ENCODE measurements around the gene DNAJC17. TPM values are rescaled to one million over a fixed set of nuclear protein-coding genes. Genes with fewer than 3 reads are reported as not detected.

The DNAJC17 gene
- total RNA-seq, 8 experiments from 2014 or later, result 20.3 to 52.5 (median 34.0) TPM

DNA sequence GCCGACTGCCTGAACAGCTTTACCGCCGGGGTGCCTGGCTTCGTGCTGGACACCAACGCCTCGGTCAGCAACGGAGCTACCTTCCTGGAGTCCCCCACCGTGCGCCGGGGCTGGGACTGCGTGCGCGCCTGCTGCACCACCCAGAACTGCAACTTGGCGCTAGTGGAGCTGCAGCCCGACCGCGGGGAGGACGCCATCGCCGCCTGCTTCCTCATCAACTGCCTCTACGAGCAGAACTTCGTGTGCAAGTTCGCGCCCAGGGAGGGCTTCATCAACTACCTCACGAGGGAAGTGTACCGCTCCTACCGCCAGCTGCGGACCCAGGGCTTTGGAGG lies 37.4 kb upstream of the DNAJC17 start:
- ATAC-seq (replicated peaks in 6 of 8), result peak in 7 of 8 experiments; percentile 15 to 49 (median 35)
- peaks cover 0 to 2% of the 10 kb centered on the region in 2 donors for H3K4me1 ChIP-seq (replicated peaks in 1 of 2)
- peak overlapping the region in 3 of 5 donors; percentile 12 to 33 (median 26) for H3K4me3 ChIP-seq
- no peak overlapping the region for H3K27ac ChIP-seq
- 0 to 33% (median 10%) methylated on average over 1 to 7 of the region's 28 CpGs; no CpG with 5 or more reads in 5 of the 10 experiments for WGBS, 10 experiments
- in situ Hi-C loops (cut with MboI; ENCODE audit: low pct_unique_long_range_greater_than_20kb in 2 of 9, low sequenced_read_pairs in 9 of 9, unreplicated experiment in 9 of 9), result no loop called here

DNA sequence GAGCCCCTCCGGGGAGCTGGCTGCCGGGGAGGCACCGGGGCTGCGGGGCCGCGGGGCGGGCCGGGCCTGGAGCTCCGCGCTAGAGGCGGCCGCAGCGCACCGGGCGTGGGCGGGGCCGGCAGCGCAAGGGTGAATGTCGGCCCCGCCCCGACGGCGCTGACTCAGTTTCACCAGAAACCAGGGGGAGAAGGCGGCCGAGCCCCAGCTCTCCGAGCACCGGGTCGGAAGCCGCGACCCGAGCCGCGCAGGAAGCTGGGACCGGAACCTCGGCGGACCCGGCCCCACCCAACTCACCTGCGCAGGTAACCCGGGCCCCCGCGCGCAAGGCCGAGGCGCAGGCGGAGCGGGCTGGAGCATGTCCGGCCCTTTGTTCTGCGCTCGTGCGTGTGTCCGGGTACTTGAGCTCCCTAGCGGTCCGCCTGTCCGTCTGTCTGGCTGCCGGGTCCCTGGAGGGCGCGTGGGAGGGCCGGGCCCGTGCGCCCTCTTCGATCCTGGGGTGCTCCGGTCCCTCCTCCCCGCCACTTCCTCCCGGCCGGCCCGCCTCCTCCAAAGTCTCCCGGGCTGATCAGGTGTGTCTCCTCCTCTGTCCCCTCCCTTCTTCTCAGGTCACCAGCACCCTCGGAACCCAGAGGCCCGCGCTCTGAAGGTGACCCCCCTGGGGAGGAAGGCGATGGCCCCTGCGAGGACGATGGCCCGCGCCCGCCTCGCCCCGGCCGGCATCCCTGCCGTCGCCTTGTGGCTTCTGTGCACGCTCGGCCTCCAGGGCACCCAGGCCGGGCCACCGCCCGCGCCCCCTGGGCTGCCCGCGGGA lies 36.8 kb upstream of the DNAJC17 start, which contains the start of gene SPINT1:
Gene SPINT1, plus strand, starts transcription at position 164 of the 811 bp plus-strand sequence. Its CDS starts 507 bp downstream, at position 671.
- 9% methylated on average over 9 of the region's 89 CpGs; no CpG with 5 or more reads in 9 of the 10 experiments for WGBS, 10 experiments
- ATAC-seq (replicated peaks in 6 of 8), result peak; percentile 44 to 69 (median 54)
- H3K4me1 ChIP-seq (replicated peaks in 1 of 2), result peaks cover 0 to 2% of the 10 kb centered on the region in 2 donors
- in situ Hi-C loops (cut with MboI; ENCODE audit: low pct_unique_long_range_greater_than_20kb in 2 of 9, low sequenced_read_pairs in 9 of 9, unreplicated experiment in 9 of 9), result no loop called here
- H3K27ac ChIP-seq, result no peak within 1 kb of the TSS
- H3K4me3 ChIP-seq, result peak within 1 kb of the TSS; percentile 12 to 33 (median 26)

DNA sequence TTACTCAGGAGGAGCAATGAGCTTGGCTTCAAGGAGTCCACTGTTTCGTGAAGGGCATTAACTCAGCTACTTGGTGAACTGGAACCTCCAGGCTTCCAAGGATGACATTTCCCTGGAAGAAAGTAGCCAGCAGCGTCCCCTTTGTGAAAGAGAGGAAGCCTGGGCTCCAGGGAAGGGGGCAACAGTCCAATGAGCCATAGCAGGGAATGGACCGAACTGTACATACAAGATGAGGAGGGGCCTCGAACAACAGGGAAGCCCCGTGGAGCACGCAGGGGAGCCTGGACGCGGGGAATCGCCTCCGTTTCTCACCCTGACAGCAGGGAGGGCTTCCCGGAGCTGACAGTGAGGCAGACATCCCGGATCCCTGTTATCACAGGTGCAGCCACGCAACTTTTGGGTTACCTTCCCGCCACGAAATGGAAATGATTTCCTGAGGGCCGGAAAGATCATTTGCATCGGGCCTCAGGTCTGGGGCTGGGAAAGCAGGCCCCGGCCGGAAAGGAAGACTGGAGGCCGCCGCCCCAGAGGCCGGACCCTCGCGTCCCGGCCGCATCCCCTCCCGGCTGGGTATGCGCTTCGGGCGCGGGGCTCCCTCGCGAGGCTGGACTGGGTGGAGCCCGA lies 36.1 kb upstream of the DNAJC17 start:
- in situ Hi-C loops (cut with MboI; ENCODE audit: low pct_unique_long_range_greater_than_20kb in 2 of 9, low sequenced_read_pairs in 9 of 9, unreplicated experiment in 9 of 9), result no loop called here
- H3K4me3 ChIP-seq, result peak overlapping the region; percentile 12 to 33 (median 26)
- H3K4me1 ChIP-seq (replicated peaks in 1 of 2), result peaks cover 0 to 2% of the 10 kb centered on the region in 2 donors
- no peak overlapping the region for H3K27ac ChIP-seq
- no peak for ATAC-seq (replicated peaks in 6 of 8)
- WGBS, 10 experiments, result 4 to 50% (median 28%) methylated on average over 1 to 14 of the region's 34 CpGs; no CpG with 5 or more reads in 2 of the 10 experiments

DNA sequence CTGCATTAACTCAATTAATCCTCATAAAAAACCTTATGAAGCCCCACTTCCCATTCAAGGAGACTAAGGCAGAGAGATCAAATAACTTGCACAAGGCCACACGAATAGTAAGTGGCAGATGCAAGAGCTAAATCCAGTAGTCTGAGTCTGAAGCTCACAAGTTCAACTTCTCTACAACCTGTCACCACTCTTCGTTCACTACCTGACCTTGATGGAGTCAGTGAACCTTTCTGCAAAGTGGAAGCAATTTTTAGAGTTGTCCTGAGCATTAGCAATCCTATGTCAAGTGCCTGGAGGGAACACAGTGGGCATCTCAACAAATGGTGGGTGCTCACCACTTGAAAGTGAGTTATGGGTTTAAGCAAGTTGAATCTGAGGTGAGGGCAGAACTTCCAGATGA lies 34.5 kb upstream of the DNAJC17 start:
- in situ Hi-C loops (cut with MboI; ENCODE audit: low pct_unique_long_range_greater_than_20kb in 2 of 9, low sequenced_read_pairs in 9 of 9, unreplicated experiment in 9 of 9), result no loop called here
- H3K4me1 ChIP-seq (replicated peaks in 1 of 2), result no peaks in the 10 kb centered on the region
- no peak for ATAC-seq (replicated peaks in 6 of 8)
- H3K27ac ChIP-seq, result no peak overlapping the region
- 0 to 86% (median 58%) methylated on average over 1 to 2 of the region's 2 CpGs; no CpG with 5 or more reads in 2 of the 10 experiments for WGBS, 10 experiments
- H3K4me3 ChIP-seq, result no peak overlapping the region

GRCh38 chr15:40838756-40839155 lies 31.5 kb upstream of the DNAJC17 start:
- H3K4me3 ChIP-seq, result no peak overlapping the region
- H3K27ac ChIP-seq, result no peak overlapping the region
- in situ Hi-C loops (cut with MboI; ENCODE audit: low pct_unique_long_range_greater_than_20kb in 2 of 9, low sequenced_read_pairs in 9 of 9, unreplicated experiment in 9 of 9), result no loop called here
- no peaks in the 10 kb centered on the region for H3K4me1 ChIP-seq (replicated peaks in 1 of 2)
- 50 to 80% (median 62%) methylated on average over 1 to 4 of the region's 5 CpGs; no CpG with 5 or more reads in 5 of the 10 experiments for WGBS, 10 experiments
- ATAC-seq (replicated peaks in 6 of 8), result no peak

GRCh38 chr15:40836020-40836419 lies 28.7 kb upstream of the DNAJC17 start:
- 78 to 100% (median 94%) methylated on average over 1 of the region's 1 CpG; no CpG with 5 or more reads in 2 of the 10 experiments for WGBS, 10 experiments
- no peak overlapping the region for H3K4me3 ChIP-seq
- no peaks in the 10 kb centered on the region for H3K4me1 ChIP-seq (replicated peaks in 1 of 2)
- ATAC-seq (replicated peaks in 6 of 8), result no peak
- H3K27ac ChIP-seq, result no peak overlapping the region
- in situ Hi-C loops (cut with MboI; ENCODE audit: low pct_unique_long_range_greater_than_20kb in 2 of 9, low sequenced_read_pairs in 9 of 9, unreplicated experiment in 9 of 9), result no loop called here

GRCh38 chr15:40832903-40833302 lies 25.6 kb upstream of the DNAJC17 start:
- Histone ChIP-seq H3K4me1 (replicated peaks in 1 of 2) (no peaks in the 10 kb centered on the region), H3K27ac (no peak overlapping the region), H3K4me3 (no peak overlapping the region)
- in situ Hi-C loops (cut with MboI; ENCODE audit: low pct_unique_long_range_greater_than_20kb in 2 of 9, low sequenced_read_pairs in 9 of 9, unreplicated experiment in 9 of 9), result no loop called here
- ATAC-seq (replicated peaks in 6 of 8), result no peak

DNA sequence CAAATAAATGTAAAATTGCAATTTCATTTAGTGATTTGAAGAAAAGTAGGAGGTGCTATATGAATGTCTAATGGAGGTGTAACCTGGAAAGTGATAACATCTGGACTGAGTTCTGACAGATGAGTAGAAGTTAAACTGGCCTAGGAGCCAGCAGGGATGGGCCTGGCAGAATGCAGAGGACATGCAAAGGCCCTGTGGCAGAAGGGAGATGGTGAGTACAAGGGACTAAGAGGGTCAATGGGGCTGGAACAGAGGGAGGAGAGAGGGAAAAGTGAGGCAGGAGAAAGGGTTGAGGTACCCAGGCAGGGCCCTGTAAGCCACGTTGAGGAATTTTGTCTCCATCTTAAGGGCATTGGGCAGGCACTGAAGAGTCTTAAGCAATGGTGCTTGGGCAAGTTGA lies 24.6 kb upstream of the DNAJC17 start:
- in situ Hi-C loops (cut with MboI; ENCODE audit: low pct_unique_long_range_greater_than_20kb in 2 of 9, low sequenced_read_pairs in 9 of 9, unreplicated experiment in 9 of 9), result no loop called here
- ATAC-seq (replicated peaks in 6 of 8), result no peak
- H3K4me3 ChIP-seq, result no peak overlapping the region
- 0 to 83% (median 40%) methylated on average over 1 of the region's 1 CpG; no CpG with 5 or more reads in 3 of the 10 experiments for WGBS, 10 experiments
- H3K27ac ChIP-seq, result no peak overlapping the region
- H3K4me1 ChIP-seq (replicated peaks in 1 of 2), result no peaks in the 10 kb centered on the region

- in situ Hi-C loops (cut with MboI; ENCODE audit: low pct_unique_long_range_greater_than_20kb in 2 of 9, low sequenced_read_pairs in 9 of 9, unreplicated experiment in 9 of 9), result no loop called here
These were observed 23.6 kb upstream of the DNAJC17 start for GRCh38 chr15:40830884-40831283.

GRCh38 chr15:40829115-40829514 lies 21.8 kb upstream of the DNAJC17 start:
- in situ Hi-C loops (cut with MboI; ENCODE audit: low pct_unique_long_range_greater_than_20kb in 2 of 9, low sequenced_read_pairs in 9 of 9, unreplicated experiment in 9 of 9), result no loop called here

More at GRCh38 chr15:40830884-40831283, 23.6 kb upstream of the DNAJC17 start:
- Histone ChIP-seq H3K4me1 (replicated peaks in 1 of 2) (no peaks in the 10 kb centered on the region), H3K4me3 (no peak overlapping the region), H3K27ac (no peak overlapping the region)
- WGBS, 10 experiments, result 17 to 67% (median 40%) methylated on average over 1 to 2 of the region's 2 CpGs; no CpG with 5 or more reads in 3 of the 10 experiments
- peak in 2 of 8 experiments; percentile 33 to 70 for ATAC-seq (replicated peaks in 6 of 8)

DNA sequence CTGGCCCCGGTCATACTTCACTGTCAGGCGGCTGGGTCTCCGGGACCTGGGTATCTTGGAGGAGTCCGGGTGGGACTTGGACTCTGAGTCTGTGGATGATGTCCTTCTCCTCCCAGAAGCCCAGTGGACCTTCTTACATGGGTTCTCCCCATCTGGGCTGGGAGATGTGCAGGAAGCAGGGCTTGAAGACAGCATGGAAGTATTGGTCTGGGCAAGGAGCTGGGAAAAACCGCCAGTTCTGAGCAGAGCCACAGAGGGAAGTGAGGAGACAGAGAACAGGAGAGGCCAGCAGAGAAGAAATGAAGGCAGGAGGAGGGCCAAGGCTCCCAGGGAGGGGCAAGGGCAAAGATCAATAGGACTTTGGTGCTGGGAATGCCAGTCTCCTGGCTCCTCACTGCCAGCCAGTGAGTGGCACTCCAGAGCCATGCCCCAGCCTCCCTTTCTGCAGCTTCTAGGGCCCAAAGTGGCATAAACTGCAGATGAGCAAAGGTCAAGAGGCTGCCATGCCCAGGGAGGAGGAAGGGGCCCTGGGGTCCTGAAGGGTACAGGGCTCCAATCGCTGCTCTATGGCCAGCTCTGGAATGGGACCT lies 21.3 kb upstream of the DNAJC17 start, which contains the start of gene PPP1R14D:
Gene PPP1R14D, minus strand, starts transcription at position 262 of the 590 bp plus-strand sequence. Its CDS starts 67 bp downstream, at position 195.
- in situ Hi-C loops (cut with MboI; ENCODE audit: low pct_unique_long_range_greater_than_20kb in 2 of 9, low sequenced_read_pairs in 9 of 9, unreplicated experiment in 9 of 9), result no loop called here
- no peak for ATAC-seq (replicated peaks in 6 of 8)
- no peak within 1 kb of the TSS for H3K4me3 ChIP-seq
- H3K4me1 ChIP-seq (replicated peaks in 1 of 2), result no peaks in the 10 kb centered on the region
- H3K27ac ChIP-seq, result no peak within 1 kb of the TSS
- 80 to 96% (median 84%) methylated on average over 2 to 4 of the region's 6 CpGs; no CpG with 5 or more reads in 7 of the 10 experiments for WGBS, 10 experiments

More at GRCh38 chr15:40829115-40829514, 21.8 kb upstream of the DNAJC17 start:
- Histone ChIP-seq H3K27ac (no peak overlapping the region), H3K4me1 (replicated peaks in 1 of 2) (no peaks in the 10 kb centered on the region), H3K4me3 (no peak overlapping the region)
- WGBS, 10 experiments, result 40 to 100% (median 77%) methylated on average over 1 to 6 of the region's 7 CpGs; no CpG with 5 or more reads in 2 of the 10 experiments
- no peak for ATAC-seq (replicated peaks in 6 of 8)

DNA sequence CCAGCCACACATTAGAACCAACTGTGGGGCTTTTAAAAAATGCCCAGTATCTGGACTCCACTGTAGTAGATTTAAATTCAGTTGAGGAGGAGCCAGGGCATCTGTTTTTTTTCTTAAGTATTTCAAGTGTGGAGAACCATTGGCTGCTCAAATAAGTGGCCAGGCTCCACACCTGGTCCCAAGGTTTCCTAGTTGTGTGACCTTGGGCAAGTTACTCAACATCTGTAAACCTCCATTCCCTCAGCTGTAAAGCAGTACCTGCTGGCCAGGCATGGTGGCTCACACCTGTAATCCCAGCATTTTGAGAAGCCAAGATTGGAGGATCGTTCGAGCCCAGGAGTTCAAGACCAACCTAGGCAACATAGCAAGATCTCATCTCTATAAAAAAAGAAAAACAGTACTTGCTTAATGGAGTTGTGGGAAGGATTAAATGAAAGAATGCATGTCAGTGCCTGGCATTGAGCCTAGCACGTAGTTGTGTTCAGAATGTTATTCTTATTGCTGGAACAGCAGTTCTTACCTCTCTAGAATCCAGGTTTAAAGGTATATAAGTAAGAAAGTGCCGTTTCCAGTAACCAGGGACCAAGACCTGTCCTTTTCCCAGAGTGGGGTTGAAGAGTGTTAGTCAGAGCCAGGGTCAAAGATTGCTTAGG lies 19.3 kb upstream of the DNAJC17 start:
- Histone ChIP-seq H3K27ac (no peak overlapping the region), H3K4me3 (no peak overlapping the region), H3K4me1 (replicated peaks in 1 of 2) (no peaks in the 10 kb centered on the region)
- WGBS, 10 experiments, result 38 to 82% (median 57%) methylated on average over 1 to 4 of the region's 4 CpGs; no CpG with 5 or more reads in 1 of the 10 experiments
- in situ Hi-C loops (cut with MboI; ENCODE audit: low pct_unique_long_range_greater_than_20kb in 2 of 9, low sequenced_read_pairs in 9 of 9, unreplicated experiment in 9 of 9), result no loop called here
- no peak for ATAC-seq (replicated peaks in 6 of 8)
